Right lobe of liver (tissue), 4 donors: ENCODE data around the gene TMEM14B.
"Not testable (repeated sequence)": the region's sequence is repeated elsewhere in the genome, so short reads cannot be mapped to it uniquely, and the experiment has no call there.

Experiments
- CTCF ChIP-seq, 4 donors: fragments of 200-600 bp in 3 of 4; fragments of 450-650 bp in 1 of 4; IDR thresholded peaks; one replicate each; pipeline versions ENCODE4 v1.5.1 to v1.8.0; 2016 to 2022; ENCODE audit warnings: antibody characterized with exemption in 4 of 4, mild to moderate bottlenecking in 2 of 4
- POLR2A ChIP-seq: fragments of 450-650 bp; IDR thresholded peaks from one replicate; pipeline ENCODE4 v1.6.1; 2017; ENCODE audit warnings: antibody characterized with exemption, mild to moderate bottlenecking
- donor health status: DM: no; HTN: no; CAD: no.
- donor health status: DM: no; HTN: no; CAD: no.
- donor health status: DM: no; HTN: yes; CAD: no.

- not testable (repeated sequence) for TF ChIP-seq POLR2A; CTCF (IDR thresholded peaks at IDR 0.05)
Measured at GRCh38 chr6:10720960-10721849, 26.4 kb upstream of the TMEM14B start.
